Measurements from ENCODE around the gene NTSR1.

- TF ChIP-seq POLR2AphosphoS5 (IDR thresholded peaks at IDR 0.05) = no peak
- TF ChIP-seq CTCF (IDR thresholded peaks at IDR 0.05) = no peak
Measured at GRCh38 chr20:62737271-62737811, 28.7 kb downstream of the NTSR1 start.

All from sigmoid colon (tissue), 4 donors.